Calu3 (cell line): ENCODE results near the gene ADGRL3. TPM values are rescaled to one million over a fixed set of nuclear protein-coding genes. Genes with fewer than 3 reads are reported as not detected.

Source experiments
- BruUV-seq: library from RNA; stranded (reverse); fragments of 400-500 nt; replicated peaks from 2 replicates; lab custom pipeline; 2021; lab: Mats Ljungman, UMichigan
- CTCF ChIA-PET: fragments of 300-600 bp; sonication (Branson Sonifier 250); formaldehyde crosslinking; loops from one replicate; lab custom pipeline; 2022; ENCODE audit warnings: antibody characterized with exemption; lab: Charles Lee
- DNase-seq: peaks from one replicate; pipeline ENCODE4 v3.0.0; 2022
- H3K27ac Mint-ChIP-seq: one replicate; pipeline ENCODE4 v1.8.0; 2022; ENCODE audit warnings: mixed read lengths; ENCODE audit not compliant: unreplicated experiment
- H3K27me3 Mint-ChIP-seq: one replicate; pipeline ENCODE4 v1.8.0; 2022; ENCODE audit warnings: mixed read lengths; ENCODE audit not compliant: unreplicated experiment
- H3K36me3 Mint-ChIP-seq: one replicate; pipeline ENCODE4 v1.8.0; 2022; ENCODE audit warnings: mild to moderate bottlenecking, moderate library complexity, mixed read lengths; ENCODE audit not compliant: insufficient read depth, unreplicated experiment
- H3K4me1 Mint-ChIP-seq: one replicate; pipeline ENCODE4 v1.8.0; 2022; ENCODE audit warnings: mild to moderate bottlenecking, low read depth, mixed read lengths; ENCODE audit not compliant: unreplicated experiment
- H3K4me3 Mint-ChIP-seq: one replicate; pipeline ENCODE4 v1.8.0; 2022; ENCODE audit warnings: mild to moderate bottlenecking, low read depth, moderate library complexity, mixed read lengths; ENCODE audit not compliant: unreplicated experiment
- H3K9me3 Mint-ChIP-seq: one replicate; pipeline ENCODE4 v1.8.0; 2022; ENCODE audit warnings: low read depth, mixed read lengths; ENCODE audit not compliant: unreplicated experiment
- CTCF ChIP-seq: fragments of 200-600 bp; IDR thresholded peaks from one replicate; pipeline ENCODE4 v1.8.0; 2022; ENCODE audit warnings: antibody characterized with exemption; ENCODE audit not compliant: unreplicated experiment
- intact Hi-C: fragments of 100-400 bp; cut with micrococcal nuclease; formaldehyde crosslinking; loops from one replicate; pipeline ENCODE4 v1.10.0; 2022; ENCODE audit not compliant: unreplicated experiment
- total RNA-seq: library from RNA; stranded (reverse); gene quantifications from 2 replicates; pipeline ENCODE4 v1.2.3, GENCODE V29; 2022

Gene ADGRL3
- total RNA-seq, 1 experiment from 2014 or later = 0.66 TPM

GRCh38 chr4:61336488-61336887 is 136.4 kb downstream of the ADGRL3 start:
- no peak for DNase-seq
- H3K4me3 Mint-ChIP-seq = no peak overlapping the region
- no peaks in the 10 kb centered on the region for H3K9me3 Mint-ChIP-seq
- intact Hi-C loops = no loop called here
- TF ChIP-seq CTCF = no peak
- no TSS peak for BruUV-seq
- H3K27me3 Mint-ChIP-seq = no peaks in the 10 kb centered on the region
- H3K36me3 Mint-ChIP-seq = no peaks in the 10 kb centered on the region
- H3K4me1 Mint-ChIP-seq = peaks cover 17% of the 10 kb centered on the region
- no peak overlapping the region for H3K27ac Mint-ChIP-seq
- CTCF ChIA-PET = no interaction called here

- no peak overlapping the region for H3K27ac Mint-ChIP-seq
- TF ChIP-seq CTCF = no peak
- peak; percentile 66 for DNase-seq
These were observed 136.8 kb downstream of the ADGRL3 start for GRCh38 chr4:61336916-61337315.

DNA sequence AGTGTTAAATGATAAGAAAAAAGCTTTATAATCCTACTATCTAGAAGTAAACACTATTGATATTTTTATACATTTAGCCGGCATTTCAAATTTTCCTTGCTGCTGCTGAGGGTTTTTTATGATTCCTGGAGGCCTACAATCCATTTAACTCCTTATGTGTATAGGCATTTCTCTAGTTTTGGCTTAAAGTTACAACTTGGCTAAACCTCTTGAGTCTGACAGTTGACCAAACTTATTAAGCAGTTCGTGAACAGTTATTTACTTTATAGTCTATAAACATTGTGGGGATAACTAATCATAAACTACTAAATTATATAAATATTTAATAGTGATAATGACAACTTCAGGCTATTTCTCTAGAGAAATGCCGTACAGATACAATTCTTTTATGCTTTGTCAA is 141.9 kb downstream of the ADGRL3 start:
- H3K9me3 Mint-ChIP-seq = no peaks in the 10 kb centered on the region
- TF ChIP-seq CTCF = no peak
- no TSS peak for BruUV-seq
- no peaks in the 10 kb centered on the region for H3K27me3 Mint-ChIP-seq
- intact Hi-C loops = no loop called here
- DNase-seq = no peak
- H3K36me3 Mint-ChIP-seq = no peaks in the 10 kb centered on the region
- peaks cover 9% of the 10 kb centered on the region for H3K4me1 Mint-ChIP-seq
- H3K27ac Mint-ChIP-seq = no peak overlapping the region
- CTCF ChIA-PET = no interaction called here
- no peak overlapping the region for H3K4me3 Mint-ChIP-seq

More at GRCh38 chr4:61336916-61337315, 136.8 kb downstream of the ADGRL3 start:
- no TSS peak for BruUV-seq
- Mint-ChIP-seq H3K36me3 (no peaks in the 10 kb centered on the region), H3K4me3 (no peak overlapping the region), H3K27me3 (no peaks in the 10 kb centered on the region), H3K4me1 (peaks cover 17% of the 10 kb centered on the region), H3K9me3 (no peaks in the 10 kb centered on the region)
- intact Hi-C loops = no loop called here
- CTCF ChIA-PET = no interaction called here

- no peak for DNase-seq
- Mint-ChIP-seq H3K4me1 (peaks cover 5% of the 10 kb centered on the region), H3K4me3 (no peak overlapping the region), H3K27ac (no peak overlapping the region), H3K9me3 (peaks cover 3% of the 10 kb centered on the region), H3K27me3 (no peaks in the 10 kb centered on the region), H3K36me3 (no peaks in the 10 kb centered on the region)
- TF ChIP-seq CTCF = no peak
- BruUV-seq = no TSS peak
- intact Hi-C loops = no loop called here
- CTCF ChIA-PET = no interaction called here
These were observed 150.8 kb downstream of the ADGRL3 start for GRCh38 chr4:61350932-61351331.
